NCI-H1694 treated with DMSO at 0.1 percent for 48 hours (cell line): ENCODE measurements around the gene CFAP97D1.
A peak's percentile ranks its signal among the peaks of the same experiment; 100 is the strongest.

Experiments
- DNase-seq: peaks from one replicate; lab custom pipeline; 2025; lab: John Stamatoyannopoulos, UW

CFAP97D1 gene

GRCh38 chr17:43780135-43780534, at the start of gene CFAP97D1:
TSS of gene CFAP97D1 (plus strand) at chr17:43780435. CDS start at chr17:43780463, 28 bp downstream.
- no peak for DNase-seq

GRCh38 chr17:43732958-43733357, 47.3 kb upstream of the CFAP97D1 start:
- no peak for DNase-seq

GRCh38 chr17:43733956-43734355, 46.3 kb upstream of the CFAP97D1 start:
- DNase-seq = no peak

GRCh38 chr17:43734376-43734775, 45.9 kb upstream of the CFAP97D1 start:
- DNase-seq = no peak

- no peak for DNase-seq
These were observed 43.8 kb upstream of the CFAP97D1 start for GRCh38 chr17:43736389-43736788.

GRCh38 chr17:43737722-43738121, 42.5 kb upstream of the CFAP97D1 start:
- no peak for DNase-seq

- DNase-seq = no peak
These were observed 39.7 kb upstream of the CFAP97D1 start for GRCh38 chr17:43740541-43740940.

GRCh38 chr17:43741636-43742035, 38.6 kb upstream of the CFAP97D1 start:
- no peak for DNase-seq

GRCh38 chr17:43745541-43745940, 34.7 kb upstream of the CFAP97D1 start:
- DNase-seq = no peak

- DNase-seq = no peak
These were observed 30.1 kb upstream of the CFAP97D1 start for GRCh38 chr17:43750153-43750552.

- DNase-seq = no peak
These were observed 26.6 kb upstream of the CFAP97D1 start for GRCh38 chr17:43753493-43754129.

GRCh38 chr17:43754947-43755346, 25.3 kb upstream of the CFAP97D1 start:
- no peak for DNase-seq

GRCh38 chr17:43755389-43755875, 24.8 kb upstream of the CFAP97D1 start:
- no peak for DNase-seq

- DNase-seq = no peak
These were observed 24.0 kb upstream of the CFAP97D1 start for GRCh38 chr17:43756201-43756600.

GRCh38 chr17:43757171-43757660, 23.0 kb upstream of the CFAP97D1 start:
- no peak for DNase-seq

GRCh38 chr17:43758086-43758485, 22.1 kb upstream of the CFAP97D1 start:
- DNase-seq = no peak

GRCh38 chr17:43758497-43759174, 21.6 kb upstream of the CFAP97D1 start, which contains the start of gene SOST:
TSS of gene SOST (minus strand) at chr17:43758791. CDS start at chr17:43758741, 50 bp downstream.
- DNase-seq = no peak

- no peak for DNase-seq
These were observed 20.4 kb upstream of the CFAP97D1 start for GRCh38 chr17:43759836-43760235.

- DNase-seq = peak; percentile 90
These were observed 19.9 kb upstream of the CFAP97D1 start for GRCh38 chr17:43760254-43760852.

- DNase-seq = peak; percentile 21
These were observed 13.7 kb upstream of the CFAP97D1 start for GRCh38 chr17:43766413-43767052.

GRCh38 chr17:43767053-43767712, 13.1 kb upstream of the CFAP97D1 start:
- DNase-seq = no peak

GRCh38 chr17:43767713-43768059, 12.5 kb upstream of the CFAP97D1 start:
- no peak for DNase-seq
